Renal cortical epithelial cell (primary cell): ENCODE measurements around the gene GNAI3. TPM values are rescaled to one million over a fixed set of nuclear protein-coding genes. Genes with fewer than 3 reads are reported as not detected.
A peak's percentile ranks its signal among the peaks of the same experiment; 100 is the strongest.

Experiments
- DNase-seq: peaks from one replicate; pipeline ENCODE4 v3.0.0-alpha.2; 2011; ENCODE audit warnings: low read depth
- total RNA-seq: library from RNA; depleted of rRNA; stranded (reverse); fragments of >200 nt; gene quantifications from 2 replicates; pipeline ENCODE4 v1.2.3, GENCODE V29; 2014

GNAI3 gene
- total RNA-seq, 1 donor from 2014 or later: 25.0 TPM

DNA sequence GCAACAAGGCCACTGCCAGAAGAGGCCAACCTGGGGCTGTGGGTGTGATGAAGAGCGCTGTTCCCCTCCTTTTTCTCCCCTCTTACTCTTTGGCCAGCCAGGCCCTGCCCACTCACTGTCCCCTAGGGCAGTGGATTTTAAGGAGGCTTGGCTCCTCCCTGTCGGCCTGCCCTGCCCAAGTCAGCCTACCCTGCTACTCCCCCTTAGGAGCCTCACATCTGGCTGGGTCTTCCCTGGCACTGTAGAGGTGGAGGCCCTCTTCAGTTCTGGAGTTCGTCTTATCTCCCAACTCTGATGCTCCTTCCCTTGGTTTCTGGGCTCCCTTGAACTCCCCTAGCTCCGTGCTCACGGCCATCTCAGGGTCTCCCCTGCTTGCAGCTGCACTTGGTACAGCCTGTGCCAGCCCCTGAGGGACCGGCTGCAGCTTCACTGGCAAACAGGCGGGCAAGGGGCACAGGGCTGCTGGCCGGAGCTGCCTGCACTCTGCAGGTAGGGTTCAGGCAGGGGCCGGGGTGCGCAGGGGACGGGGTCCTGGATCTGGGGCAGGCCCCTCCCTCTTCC lies 75.3 kb downstream of the GNAI3 start:
- DNase-seq: no peak

DNA sequence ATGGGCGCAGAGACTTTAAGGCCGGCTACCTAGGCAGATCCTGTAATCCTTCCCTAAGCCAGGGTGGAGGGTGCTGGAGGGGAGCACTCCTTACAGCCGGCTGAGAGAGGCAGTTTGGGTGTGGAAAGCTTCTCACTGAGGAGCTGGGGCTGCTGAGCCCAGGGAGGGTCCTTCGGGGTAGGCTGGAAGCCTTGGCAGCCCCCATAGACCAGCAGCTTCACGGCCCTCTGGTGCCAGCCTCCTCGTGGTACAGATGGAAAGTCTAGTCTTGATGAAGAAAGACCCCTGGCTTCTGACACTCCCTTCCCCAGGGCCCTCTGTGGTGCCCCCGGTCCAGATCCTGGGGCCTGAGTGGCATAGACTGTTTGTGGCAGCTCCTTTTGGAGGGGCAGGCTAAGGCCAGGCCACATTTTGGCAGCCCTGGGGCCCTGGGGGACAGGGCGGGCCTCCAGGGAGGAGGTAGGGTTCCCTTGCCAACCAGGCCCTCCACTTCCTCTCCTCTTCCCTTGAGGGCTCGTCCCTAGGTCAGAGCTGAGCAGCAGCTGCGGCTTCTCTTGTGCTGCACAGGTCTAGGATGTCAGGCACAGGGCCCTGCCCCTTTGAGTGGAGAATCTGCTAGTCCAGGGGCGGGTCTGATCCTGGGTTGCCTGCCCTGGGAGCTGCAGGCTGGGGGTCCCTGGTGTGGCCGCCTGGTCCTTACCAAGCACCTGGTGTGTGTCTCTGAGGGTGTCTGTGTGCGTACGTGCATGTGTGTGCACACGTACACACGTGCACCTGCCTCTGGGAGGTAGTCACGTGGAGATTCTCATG lies 76.0 kb downstream of the GNAI3 start:
- no peak for DNase-seq

DNA sequence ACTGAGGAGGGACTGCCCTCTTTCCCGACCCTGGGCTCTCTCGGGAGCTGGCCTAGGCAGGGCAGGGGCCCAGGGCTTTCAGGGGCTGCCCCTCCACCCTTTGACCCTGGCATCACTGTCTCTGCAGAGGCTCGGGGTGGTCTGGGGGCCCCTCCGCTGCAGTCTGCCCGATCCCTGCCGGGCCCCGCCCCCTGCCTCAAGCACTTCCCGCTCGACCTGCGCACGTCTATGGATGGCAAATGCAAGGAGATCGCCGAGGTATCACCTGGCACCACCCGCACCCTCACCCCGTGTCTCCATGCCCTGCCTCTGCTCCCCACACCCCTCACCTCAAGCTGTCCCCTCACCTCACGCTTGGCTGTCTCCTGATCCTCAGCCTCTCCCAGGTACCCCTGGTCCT lies 76.8 kb downstream of the GNAI3 start:
- DNase-seq: no peak

DNA sequence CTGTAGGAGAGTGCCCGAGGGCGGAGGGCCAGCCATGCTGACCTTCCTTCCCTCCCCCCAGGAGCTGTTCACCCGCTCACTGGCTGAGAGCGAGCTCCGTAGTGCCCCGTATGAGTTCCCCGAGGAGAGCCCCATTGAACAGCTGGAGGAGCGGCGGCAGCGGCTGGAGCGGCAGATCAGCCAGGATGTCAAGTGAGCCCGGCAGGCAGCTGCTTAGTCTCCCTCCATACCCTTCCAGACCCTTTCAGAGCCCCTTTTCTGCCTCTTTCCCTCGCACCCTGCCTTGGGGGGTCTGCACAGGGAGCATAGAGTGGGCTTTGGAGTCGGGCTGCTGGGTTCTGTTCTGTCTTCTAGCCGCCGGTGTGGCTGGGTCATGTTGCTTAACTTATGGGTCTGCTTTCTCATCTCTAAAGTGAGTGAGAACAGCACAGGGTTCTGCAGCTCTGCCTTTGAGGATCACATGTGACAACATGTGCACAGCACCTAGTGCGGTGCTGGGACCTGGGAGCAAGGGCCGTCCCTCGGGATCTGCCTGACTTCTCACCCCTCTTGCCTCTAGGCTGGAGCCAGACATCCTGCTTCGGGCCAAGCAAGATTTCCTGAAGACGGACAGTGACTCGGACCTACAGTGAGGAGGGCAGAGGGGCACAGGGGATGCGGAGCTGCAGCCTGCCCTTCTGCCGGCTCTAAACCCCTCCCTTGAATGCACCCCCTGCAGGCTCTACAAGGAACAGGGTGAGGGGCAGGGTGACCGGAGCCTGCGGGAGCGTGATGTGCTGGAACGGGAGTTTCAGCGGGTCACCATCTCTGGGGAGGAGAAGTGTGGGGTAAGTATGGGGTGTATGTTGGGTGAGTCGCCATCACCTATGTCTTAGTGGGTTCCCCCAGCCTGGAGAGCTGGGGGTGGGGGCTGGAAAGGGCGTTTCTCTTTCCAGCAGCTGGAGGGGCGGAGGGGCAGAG lies 77.5 kb downstream of the GNAI3 start:
- no peak for DNase-seq

DNA sequence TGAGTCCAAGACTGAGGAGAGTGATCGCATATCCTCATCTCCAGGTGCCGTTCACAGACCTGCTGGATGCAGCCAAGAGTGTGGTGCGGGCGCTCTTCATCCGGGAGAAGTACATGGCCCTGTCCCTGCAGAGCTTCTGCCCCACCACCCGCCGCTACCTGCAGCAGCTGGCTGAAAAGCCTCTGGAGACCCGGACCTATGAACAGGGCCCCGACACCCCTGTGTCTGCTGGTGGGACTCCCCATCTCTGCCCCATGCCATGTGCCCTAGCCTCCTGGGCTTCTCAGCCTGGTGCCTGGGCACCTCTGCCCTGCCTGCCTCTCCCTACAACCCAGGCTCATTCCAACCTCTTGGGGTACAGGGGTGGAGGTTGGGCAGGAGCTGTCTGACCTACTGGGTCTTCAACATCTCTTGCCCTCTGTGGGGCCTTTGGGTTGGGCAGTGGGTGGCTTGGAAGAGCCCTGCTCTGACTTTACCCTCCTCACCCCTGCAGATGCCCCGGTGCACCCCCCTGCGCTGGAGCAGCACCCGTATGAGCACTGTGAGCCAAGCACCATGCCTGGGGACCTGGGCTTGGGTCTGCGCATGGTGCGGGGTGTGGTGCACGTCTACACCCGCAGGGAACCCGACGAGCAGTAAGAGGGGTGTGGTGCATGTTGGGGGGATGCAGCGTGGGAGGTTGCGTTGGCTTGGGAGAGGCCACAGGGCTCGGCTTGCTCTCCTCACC lies 78.4 kb downstream of the GNAI3 start:
- no peak for DNase-seq

DNA sequence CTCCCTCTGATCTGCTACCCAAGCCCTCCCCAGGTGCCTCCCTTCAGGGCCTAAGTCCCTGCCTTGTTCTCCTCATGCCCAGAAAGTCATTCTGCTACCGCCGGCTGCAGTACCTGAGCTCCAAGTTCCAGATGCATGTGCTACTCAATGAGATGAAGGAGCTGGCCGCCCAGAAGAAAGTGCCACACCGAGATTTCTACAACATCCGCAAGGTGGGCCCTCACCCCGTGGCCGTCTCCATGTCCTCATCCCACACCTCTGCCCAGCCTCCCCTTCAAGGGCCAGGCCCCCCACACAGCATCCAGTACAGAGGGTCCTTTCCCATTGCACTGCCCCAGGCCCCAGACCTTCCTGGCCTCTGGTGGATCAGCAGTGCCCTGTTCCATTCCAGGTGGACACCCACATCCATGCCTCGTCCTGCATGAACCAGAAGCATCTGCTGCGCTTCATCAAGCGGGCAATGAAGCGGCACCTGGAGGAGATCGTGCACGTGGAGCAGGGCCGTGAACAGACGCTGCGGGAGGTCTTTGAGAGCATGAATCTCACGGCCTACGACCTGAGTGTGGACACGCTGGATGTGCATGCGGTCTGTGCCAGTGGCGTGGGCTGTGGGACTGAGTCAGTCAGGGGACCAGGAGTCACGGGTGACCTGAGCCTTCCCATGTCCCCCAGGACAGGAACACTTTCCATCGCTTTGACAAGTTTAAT lies 79.4 kb downstream of the GNAI3 start:
- DNase-seq: peak; percentile 81

DNA sequence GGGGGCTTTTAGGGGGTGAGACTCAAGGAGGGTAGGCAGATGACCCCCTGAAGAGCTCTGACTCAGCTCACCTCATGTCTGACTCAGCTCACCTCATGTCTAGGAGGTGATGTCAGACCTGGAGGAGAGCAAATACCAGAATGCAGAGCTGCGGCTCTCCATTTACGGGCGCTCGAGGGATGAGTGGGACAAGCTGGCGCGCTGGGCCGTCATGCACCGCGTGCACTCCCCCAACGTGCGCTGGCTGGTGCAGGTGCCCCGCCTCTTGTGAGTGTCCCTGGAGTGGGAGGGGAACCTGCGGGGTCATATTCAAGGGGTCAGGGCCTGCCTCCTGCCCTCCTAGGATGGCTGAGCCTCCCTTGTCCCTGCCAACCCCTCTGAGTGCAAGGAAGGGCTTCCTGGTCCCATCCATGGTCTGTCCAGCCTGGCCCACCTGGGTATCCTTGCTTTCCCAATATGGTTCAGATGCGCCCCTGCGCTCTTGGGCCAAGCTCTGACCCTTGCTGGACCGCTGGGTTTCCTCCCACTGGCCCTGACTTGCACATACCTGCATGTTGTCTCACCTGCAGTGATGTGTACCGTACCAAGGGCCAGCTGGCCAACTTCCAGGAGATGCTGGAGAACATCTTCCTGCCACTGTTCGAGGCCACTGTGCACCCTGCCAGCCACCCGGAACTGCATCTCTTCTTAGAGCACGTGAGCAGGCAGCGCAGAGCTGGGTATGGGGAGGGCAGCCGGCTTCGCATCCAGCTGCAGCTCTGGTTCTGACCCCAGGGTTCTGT lies 80.3 kb downstream of the GNAI3 start:
- DNase-seq: peak; percentile 91

DNA sequence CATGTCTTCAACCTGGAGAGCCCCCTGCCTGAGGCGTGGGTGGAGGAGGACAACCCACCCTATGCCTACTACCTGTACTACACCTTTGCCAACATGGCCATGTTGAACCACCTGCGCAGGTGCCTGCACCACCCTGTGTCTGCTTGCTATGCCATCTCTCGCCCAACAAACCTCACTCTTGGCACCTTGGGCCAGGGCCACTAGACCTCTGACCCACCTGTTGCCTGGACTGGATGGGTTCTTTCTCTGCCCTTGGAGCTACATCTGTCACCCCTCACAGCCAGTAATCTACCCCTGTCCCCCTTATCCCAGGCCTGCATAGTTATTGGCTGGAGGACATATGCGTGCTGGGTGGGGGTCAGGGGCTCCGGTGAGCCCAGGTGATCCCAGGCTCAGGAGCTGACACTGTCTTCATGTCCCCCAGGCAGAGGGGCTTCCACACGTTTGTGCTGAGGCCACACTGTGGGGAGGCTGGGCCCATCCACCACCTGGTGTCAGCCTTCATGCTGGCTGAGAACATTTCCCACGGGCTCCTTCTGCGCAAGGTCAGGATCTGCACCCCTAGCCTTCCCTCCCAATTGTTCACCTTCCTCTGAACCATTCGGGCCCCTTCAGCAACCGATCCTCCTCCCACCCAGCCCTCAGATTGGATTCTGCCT lies 81.1 kb downstream of the GNAI3 start:
- no peak for DNase-seq

DNA sequence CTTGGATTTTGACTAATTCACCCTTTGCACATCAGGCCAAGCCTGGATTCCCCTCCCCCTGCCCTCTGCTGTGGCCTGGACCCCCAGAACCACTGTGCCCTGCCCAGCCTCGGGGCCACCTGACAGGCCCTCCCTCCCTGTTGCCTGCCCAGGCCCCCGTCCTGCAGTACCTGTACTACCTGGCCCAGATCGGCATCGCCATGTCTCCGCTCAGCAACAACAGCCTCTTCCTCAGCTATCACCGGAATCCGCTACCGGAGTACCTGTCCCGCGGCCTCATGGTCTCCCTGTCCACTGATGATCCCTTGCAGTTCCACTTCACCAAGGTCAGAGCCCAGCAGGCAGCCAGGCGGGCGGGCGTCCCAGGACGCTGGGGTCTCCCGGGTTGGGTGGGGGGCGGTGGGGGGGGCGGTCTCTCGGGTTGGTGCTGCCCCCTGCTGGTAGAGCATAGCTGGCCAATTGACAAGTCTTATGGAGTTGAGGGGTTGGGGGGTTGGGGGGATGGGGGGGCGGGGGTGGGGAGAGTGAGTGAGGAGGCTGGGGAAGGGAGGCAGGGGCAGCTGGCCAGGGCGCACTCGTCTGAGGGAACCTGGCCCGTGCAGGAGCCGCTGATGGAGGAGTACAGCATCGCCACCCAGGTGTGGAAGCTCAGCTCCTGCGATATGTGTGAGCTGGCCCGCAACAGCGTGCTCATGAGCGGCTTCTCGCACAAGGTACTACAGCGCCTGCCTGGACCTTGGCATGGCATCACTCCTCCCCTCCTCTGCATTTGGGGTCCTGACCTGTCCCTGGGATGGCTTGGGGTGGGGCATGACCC lies 81.9 kb downstream of the GNAI3 start:
- no peak for DNase-seq

DNA sequence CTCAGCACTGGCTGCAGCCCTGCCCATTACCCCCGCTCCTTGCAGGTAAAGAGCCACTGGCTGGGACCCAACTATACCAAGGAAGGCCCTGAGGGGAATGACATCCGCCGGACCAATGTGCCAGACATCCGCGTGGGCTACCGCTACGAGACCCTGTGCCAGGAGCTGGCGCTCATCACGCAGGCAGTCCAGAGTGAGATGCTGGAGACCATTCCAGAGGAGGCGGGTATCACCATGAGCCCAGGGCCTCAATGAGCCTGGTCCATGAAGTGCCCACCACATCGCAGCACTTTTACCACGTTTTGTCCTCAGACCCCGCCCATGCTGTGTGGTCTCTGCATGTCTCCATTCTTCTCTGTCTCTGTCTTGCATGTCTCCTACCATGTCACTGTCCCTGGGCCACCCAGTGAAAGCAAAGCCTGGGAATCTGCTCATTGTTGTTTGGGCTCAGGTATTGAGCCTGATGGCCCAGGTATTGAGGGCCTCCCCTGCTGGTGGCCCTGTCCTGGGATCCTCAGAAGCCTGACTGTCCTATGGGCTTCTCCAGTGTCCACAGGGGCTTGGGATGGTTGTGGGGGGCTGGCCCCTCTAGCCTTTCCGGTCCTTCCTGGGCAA lies 82.6 kb downstream of the GNAI3 start:
- no peak for DNase-seq

DNA sequence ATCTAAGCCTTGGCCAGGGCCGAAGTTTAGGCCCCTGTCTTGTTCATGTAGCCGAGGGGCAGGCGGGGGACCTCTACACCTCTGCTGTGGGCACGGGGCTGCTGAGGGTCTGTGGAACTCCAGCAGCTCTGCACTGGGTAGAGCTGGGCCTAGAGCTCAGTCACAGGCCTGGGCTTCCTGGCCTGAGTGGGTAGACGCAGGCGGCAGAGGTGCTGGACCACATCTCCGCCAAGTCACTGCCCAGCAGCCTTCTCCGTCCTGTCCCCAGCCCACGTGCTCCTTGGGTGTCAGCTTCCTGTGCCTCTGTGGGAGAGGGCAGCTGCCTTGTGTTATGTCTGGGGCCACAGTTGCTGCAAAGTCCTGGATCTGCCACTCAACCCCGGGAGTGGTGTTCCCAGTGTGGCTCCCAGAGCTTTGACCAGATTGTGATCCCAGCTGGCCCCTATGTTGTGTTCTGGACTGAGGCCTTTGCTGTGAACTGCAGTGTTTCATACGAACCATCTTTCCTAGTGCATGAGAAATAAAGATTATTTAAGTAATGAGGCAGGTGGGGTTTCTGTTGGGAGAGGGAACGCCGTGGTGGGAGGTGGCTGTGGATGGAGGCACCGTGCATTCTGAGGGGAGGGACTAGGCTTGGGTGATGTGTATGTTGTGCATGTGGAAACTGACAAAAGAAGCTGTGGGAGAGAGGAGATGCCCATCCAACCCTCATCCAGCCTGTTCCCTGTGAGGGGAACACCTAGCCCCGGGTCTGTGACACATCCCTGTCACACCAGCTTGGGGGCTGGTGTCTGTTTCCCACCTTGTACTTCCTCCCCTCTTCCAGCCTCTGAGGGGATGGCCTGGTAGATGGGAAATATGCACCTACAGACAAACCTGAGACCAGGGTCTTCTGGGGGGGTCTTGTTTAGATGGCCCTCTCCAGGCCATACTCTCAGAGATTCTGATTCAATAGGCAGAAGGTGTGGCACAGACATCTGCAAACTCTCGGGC lies 83.4 kb downstream of the GNAI3 start:
- DNase-seq: no peak

DNA sequence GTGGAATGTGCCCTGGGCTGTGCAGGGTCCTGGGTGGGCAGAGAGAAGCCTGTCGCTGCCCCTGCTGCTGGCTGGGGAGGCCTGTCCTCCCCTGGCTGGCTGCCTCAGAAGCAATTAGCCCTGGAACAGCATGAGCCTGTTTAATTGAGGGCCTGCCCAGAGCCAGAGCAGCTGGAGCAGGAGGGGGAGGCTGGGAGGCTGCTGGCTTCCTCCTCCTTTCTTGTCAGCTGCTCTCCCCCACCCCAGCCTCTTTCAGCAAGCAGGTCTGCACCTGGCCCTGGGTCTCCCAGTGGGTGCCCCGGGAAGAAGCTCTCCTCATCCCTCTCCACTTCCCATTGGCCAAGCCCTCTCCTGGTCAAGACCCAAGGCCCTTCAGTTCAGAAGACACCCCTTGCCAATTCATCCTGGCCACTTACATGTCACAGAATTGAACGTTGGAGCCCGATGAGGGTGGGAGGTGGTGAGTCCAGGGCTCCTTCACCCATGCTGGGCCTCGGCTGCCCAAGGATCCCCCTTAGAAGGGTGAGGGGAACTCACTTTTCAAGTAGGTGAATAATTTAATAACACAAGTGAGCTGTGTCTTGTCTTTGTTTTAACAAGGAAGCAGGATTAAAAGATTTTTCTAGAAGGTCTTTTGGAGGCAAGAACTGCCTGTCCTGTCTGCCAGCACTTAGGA lies 84.4 kb downstream of the GNAI3 start:
- no peak for DNase-seq

DNA sequence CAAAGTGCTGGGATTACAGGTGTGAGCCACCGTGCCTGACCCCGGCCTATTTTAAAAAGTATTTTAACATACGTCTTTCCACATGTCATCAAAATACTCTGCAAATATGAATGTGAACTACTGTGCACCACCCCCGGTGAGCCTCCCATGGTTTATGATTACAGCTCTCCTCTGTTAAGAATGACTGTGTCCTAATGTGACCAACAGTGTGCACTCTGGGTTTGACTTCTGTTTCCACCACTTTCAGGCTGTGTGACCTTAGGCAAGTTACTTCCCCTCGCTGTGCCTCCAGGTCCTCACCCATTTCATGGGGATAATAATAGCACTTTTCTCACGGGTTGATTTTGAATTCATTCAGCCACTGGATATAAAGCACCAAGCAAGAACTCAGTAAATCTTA lies 85.9 kb downstream of the GNAI3 start:
- no peak for DNase-seq

DNA sequence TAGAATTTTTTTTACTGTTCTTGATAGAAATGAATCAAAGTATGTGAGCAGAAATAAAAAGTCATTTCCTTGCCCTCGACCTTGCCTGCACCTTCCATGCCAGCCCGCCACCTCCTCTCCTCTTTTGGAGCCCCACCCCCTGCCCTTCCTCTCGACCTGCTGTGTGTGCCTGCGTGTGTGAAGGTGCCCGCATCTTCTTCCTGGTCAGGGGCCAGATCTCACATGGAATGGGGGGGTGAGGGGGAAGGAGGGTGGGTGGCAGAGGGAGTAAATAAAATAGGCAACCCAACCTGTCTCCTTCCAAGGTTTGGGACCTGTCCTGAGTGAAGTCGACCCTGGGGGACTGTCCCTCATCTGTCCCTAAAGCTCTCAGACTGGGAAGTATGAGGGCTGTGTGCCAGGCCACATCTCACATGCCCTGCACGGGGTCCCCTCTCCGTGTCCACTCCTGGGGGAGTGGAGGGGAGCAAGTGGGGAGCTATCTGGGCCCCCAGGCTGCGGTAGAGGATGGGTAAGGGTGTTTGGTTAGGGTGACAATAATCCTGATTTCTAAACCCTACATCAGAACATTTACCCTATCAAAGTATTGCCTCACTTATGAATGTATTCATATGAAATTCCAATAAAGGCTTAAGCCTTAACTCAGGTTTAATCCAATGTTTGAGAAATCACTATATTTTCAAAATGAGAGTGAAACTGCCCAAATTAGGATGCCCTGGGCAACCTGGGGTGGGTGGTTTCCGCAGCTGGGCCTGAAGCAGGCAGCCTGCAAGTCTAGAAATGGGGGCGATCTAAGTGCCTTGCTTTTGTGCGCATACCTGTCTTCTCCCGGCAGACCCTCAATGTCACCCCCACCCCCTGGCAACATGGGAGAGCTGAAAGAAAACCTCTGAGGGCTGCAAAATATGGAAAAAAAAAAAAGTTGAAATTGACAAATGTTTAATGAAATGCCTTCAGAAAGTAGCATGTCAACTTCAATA lies 86.6 kb downstream of the GNAI3 start:
- no peak for DNase-seq

DNA sequence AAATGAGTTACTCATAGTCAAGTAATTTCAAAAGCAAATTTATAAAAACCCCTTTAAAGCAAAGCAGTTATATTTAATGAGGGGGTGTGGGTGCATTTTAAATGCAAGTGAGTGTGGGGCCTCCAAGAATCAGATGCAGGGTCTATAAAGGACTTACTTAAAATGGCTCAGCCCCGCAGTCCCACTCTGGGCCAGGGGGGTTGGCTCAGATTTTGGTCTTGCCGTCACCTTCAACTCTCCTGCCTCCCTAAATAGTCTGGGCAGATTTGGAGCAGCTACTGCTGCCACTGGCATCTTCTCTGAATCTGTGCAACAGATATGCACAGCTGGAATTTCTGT lies 87.4 kb downstream of the GNAI3 start:
- DNase-seq: no peak
